Sigmoid colon (tissue), 7 donors: ENCODE measurements around the gene HS1BP3. TPM values are rescaled to one million over a fixed set of nuclear protein-coding genes. Genes with fewer than 3 reads are reported as not detected.

Source experiments
- DNase-seq: peaks from one replicate; pipeline ENCODE4 v3.0.0-alpha.2; 2019
- H3K27ac ChIP-seq, 4 donors: fragments of 200-600 bp; sonication (generic); one replicate each; pipeline ENCODE4 v1.5.1; 2016 to 2019; ENCODE audit warnings: mild to moderate bottlenecking in 1 of 4
- H3K27me3 ChIP-seq, 3 donors: fragments of 200-600 bp; sonication (generic); one replicate each; pipeline ENCODE4 v1.5.1; 2019; ENCODE audit warnings: mild to moderate bottlenecking in 1 of 3
- H3K36me3 ChIP-seq, 4 donors: fragments of 200-600 bp; sonication (generic); one replicate each; pipeline ENCODE4 v1.5.1; 2016 to 2019
- H3K4me1 ChIP-seq, 4 donors: fragments of 200-600 bp; sonication (generic); one replicate each; pipeline ENCODE4 v1.5.1; 2017 to 2019
- H3K4me3 ChIP-seq, 4 donors: fragments of 200-600 bp; sonication (generic); one replicate each; pipeline ENCODE4 v1.5.1; 2017 to 2019; ENCODE audit warnings: mild to moderate bottlenecking in 2 of 4, moderate library complexity in 1 of 4
- H3K9me3 ChIP-seq, 4 donors: fragments of 200-600 bp in 3 of 4; sonication (generic) in 3 of 4; one replicate each; pipeline versions ENCODE4 v1.5.1 to v1.6.1; 2013 to 2019
- CTCF ChIP-seq, 4 experiments: fragments of 450-650 bp in 3 of 4; fragments of 200-600 bp in 1 of 4; IDR thresholded peaks; one replicate each; pipeline ENCODE4 v1.5.1; 2016 to 2019; ENCODE audit warnings: antibody characterized with exemption in 4 of 4, mild to moderate bottlenecking in 3 of 4, moderate library complexity in 2 of 4
- EP300 ChIP-seq, 4 donors: sonication (generic); formaldehyde crosslinking; IDR thresholded peaks; one replicate each; pipeline ENCODE4 v1.6.1; 2017; ENCODE audit warnings: antibody characterized with exemption in 4 of 4
- POLR2A ChIP-seq, 2 donors: fragments of 450-650 bp; IDR thresholded peaks; one replicate each; pipeline ENCODE4 v1.6.1; 2016; ENCODE audit warnings: antibody characterized with exemption in 2 of 2, mild to moderate bottlenecking in 2 of 2, moderate library complexity in 2 of 2
- POLR2AphosphoS5 ChIP-seq, 4 donors: sonication (generic); formaldehyde crosslinking; IDR thresholded peaks; one replicate each; pipeline ENCODE4 v1.6.1; 2017; ENCODE audit warnings: antibody characterized with exemption in 4 of 4
- WGBS, 2 donors: extraction: QIAGEN DNeasy Blood & Tissue Kit; methylation state at CpG; one replicate each; pipeline ENCODE4 v1.1.7; 2013; 5-methylcytosine and 5-hydroxymethylcytosine counted together
- intact Hi-C: fragments of 100-400 bp; cut with DNase I; formaldehyde crosslinking; loops from one replicate; pipeline ENCODE4 v1.15.1; 2023
- polyA plus RNA-seq, 3 donors: library from polyadenylated mRNA; stranded (reverse); fragments of 200-250 nt; gene quantifications; one replicate each; pipeline ENCODE4 v1.2.3, GENCODE V29; 2013
- total RNA-seq, 4 donors: library from RNA; depleted of rRNA; stranded (reverse); fragments of >200 nt; gene quantifications; one replicate each; pipeline ENCODE4 v1.1.0, GENCODE V29; 2016
- donor health status: healthy with polysubstance abuse.
- donor health status: Bipolar disorder and iron deficiency.
- donor health status: healthy.

Gene HS1BP3
- total and polyA plus RNA-seq, 7 donors: 25.2 to 54.6 (median 32.6) TPM

DNA sequence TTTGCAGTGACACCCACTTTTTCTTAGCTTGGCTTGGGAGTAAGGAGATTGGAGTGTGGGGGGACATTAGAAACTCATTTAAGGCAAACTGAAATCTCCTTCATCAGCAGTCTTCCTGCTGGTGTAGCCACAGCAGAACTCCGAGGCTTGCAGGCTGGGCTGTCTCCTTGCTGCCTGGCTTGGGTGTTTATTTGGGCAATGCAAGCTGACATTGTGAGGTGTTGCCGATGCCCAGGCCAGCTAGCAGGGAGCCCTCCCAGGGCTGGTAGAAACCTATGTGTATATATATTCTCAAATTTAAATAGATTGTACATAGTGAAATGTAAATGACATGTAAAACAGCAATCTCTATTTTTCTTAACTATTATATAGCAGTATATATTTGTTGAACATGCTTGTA, 27.9 kb upstream of the HS1BP3 start:
- Histone ChIP-seq H3K36me3 (no peaks in the 10 kb centered on the region), H3K9me3 (no peaks in the 10 kb centered on the region), H3K4me3 (no peak overlapping the region), H3K27me3 (peaks cover 0 to 6% (median 0%) of the 10 kb centered on the region in 3 donors), H3K4me1 (peaks cover 0 to 21% (median 11%) of the 10 kb centered on the region in 4 donors), H3K27ac (no peak overlapping the region)
- DNase-seq: no peak
- no peak for TF ChIP-seq POLR2A (IDR thresholded peaks at IDR 0.05)
- TF ChIP-seq EP300 (IDR thresholded peaks at IDR 0.05): no peak
- no peak for TF ChIP-seq POLR2AphosphoS5 (IDR thresholded peaks at IDR 0.05)
- TF ChIP-seq CTCF (IDR thresholded peaks at IDR 0.05): no peak
- intact Hi-C loops: no loop called here
- WGBS, 2 donors: 92 to 93% methylated on average over 2 of the region's 2 CpGs

GRCh38 chr2:20678086-20678395, 27.1 kb upstream of the HS1BP3 start:
- Histone ChIP-seq H3K27ac (no peak overlapping the region), H3K4me3 (no peak overlapping the region), H3K27me3 (peaks cover 0 to 14% (median under 1%) of the 10 kb centered on the region in 3 donors), H3K4me1 (peaks cover 0 to 21% (median 11%) of the 10 kb centered on the region in 4 donors), H3K9me3 (no peaks in the 10 kb centered on the region), H3K36me3 (no peaks in the 10 kb centered on the region)
- 77 to 91% methylated on average over 1 of the region's 1 CpG for WGBS, 2 donors
- intact Hi-C loops: no loop called here
- no peak for DNase-seq
- TF ChIP-seq POLR2AphosphoS5 (IDR thresholded peaks at IDR 0.05) (no peak), CTCF (IDR thresholded peaks at IDR 0.05) (no peak), POLR2A (IDR thresholded peaks at IDR 0.05) (no peak), EP300 (IDR thresholded peaks at IDR 0.05) (no peak)

- H3K36me3 ChIP-seq: no peaks in the 10 kb centered on the region
- 84 to 86% methylated on average over 15 of the region's 15 CpGs for WGBS, 2 donors
- H3K27me3 ChIP-seq: peaks cover 3 to 19% (median 6%) of the 10 kb centered on the region in 3 donors
- TF ChIP-seq POLR2A (IDR thresholded peaks at IDR 0.05) (no peak), EP300 (IDR thresholded peaks at IDR 0.05) (no peak), CTCF (IDR thresholded peaks at IDR 0.05) (no peak), POLR2AphosphoS5 (IDR thresholded peaks at IDR 0.05) (no peak)
- intact Hi-C loops: no loop called here
- H3K27ac ChIP-seq: no peak overlapping the region
- no peak overlapping the region for H3K4me3 ChIP-seq
- peaks cover 0 to 21% (median 11%) of the 10 kb centered on the region in 4 donors for H3K4me1 ChIP-seq
- H3K9me3 ChIP-seq: no peaks in the 10 kb centered on the region
- no peak for DNase-seq
These were observed 26.6 kb upstream of the HS1BP3 start for GRCh38 chr2:20677301-20678085.

GRCh38 chr2:20676353-20677215, 25.7 kb upstream of the HS1BP3 start:
- intact Hi-C loops: no loop called here
- H3K27ac ChIP-seq: no peak overlapping the region
- peaks cover 0 to 22% (median 11%) of the 10 kb centered on the region in 4 donors for H3K4me1 ChIP-seq
- H3K9me3 ChIP-seq: no peaks in the 10 kb centered on the region
- H3K27me3 ChIP-seq: peaks cover 12 to 28% (median 12%) of the 10 kb centered on the region in 3 donors
- H3K36me3 ChIP-seq: no peaks in the 10 kb centered on the region
- no peak for TF ChIP-seq EP300 (IDR thresholded peaks at IDR 0.05)
- TF ChIP-seq POLR2AphosphoS5 (IDR thresholded peaks at IDR 0.05): no peak
- no peak for TF ChIP-seq CTCF (IDR thresholded peaks at IDR 0.05)
- TF ChIP-seq POLR2A (IDR thresholded peaks at IDR 0.05): no peak
- WGBS, 2 donors: 57 to 74% methylated on average over 12 of the region's 12 CpGs
- DNase-seq: no peak
- H3K4me3 ChIP-seq: no peak overlapping the region
